Trophoblast cell (in vitro differentiated cells and primary cell): ENCODE measurements around the gene QRSL1.
A peak's percentile ranks its signal among the peaks of the same experiment; 100 is the strongest.

Experiments
- DNase-seq, 2 donors: peaks; one replicate each; pipeline ENCODE4 v3.0.0-alpha.2; 2016
- H2AFZ ChIP-seq: 2 replicates; pipeline ENCODE4 v1.6.1; 2013; ENCODE audit warnings: low read length, moderate library complexity, mild to moderate bottlenecking; ENCODE audit not compliant: insufficient read depth, poor library complexity
- H2AK5ac ChIP-seq: 2 replicates; pipeline ENCODE4 v1.6.1; 2013; ENCODE audit warnings: mild to moderate bottlenecking, low read length
- H2BK120ac ChIP-seq: 2 replicates; pipeline ENCODE4 v1.6.1; 2013; ENCODE audit warnings: low read length, mild to moderate bottlenecking, moderate library complexity; ENCODE audit not compliant: insufficient read depth, poor library complexity
- H2BK12ac ChIP-seq: 2 replicates; pipeline ENCODE4 v1.6.1; 2013; ENCODE audit warnings: mild to moderate bottlenecking, low read length, moderate library complexity
- H2BK5ac ChIP-seq: 2 replicates; pipeline ENCODE4 v1.6.1; 2013; ENCODE audit warnings: low read length, low read depth, moderate library complexity, mild to moderate bottlenecking; ENCODE audit not compliant: poor library complexity
- H3K14ac ChIP-seq: 2 replicates; pipeline ENCODE4 v1.6.1; 2013; ENCODE audit warnings: mild to moderate bottlenecking, low read length
- H3K18ac ChIP-seq: 2 replicates; pipeline ENCODE4 v1.6.1; 2013; ENCODE audit warnings: mild to moderate bottlenecking, low read length
- H3K23ac ChIP-seq: 2 replicates; pipeline ENCODE4 v1.6.1; 2013; ENCODE audit warnings: low read length
- H3K27ac ChIP-seq: 2 replicates; pipeline ENCODE4 v1.5.1; 2013; ENCODE audit warnings: low read depth, mild to moderate bottlenecking, inconsistent platforms, low read length, moderate library complexity
- H3K27me3 ChIP-seq: 2 replicates; pipeline ENCODE4 v1.6.1; 2013; ENCODE audit warnings: inconsistent platforms, mild to moderate bottlenecking, low read length, moderate library complexity; ENCODE audit not compliant: insufficient read depth
- H3K36me3 ChIP-seq, 2 experiments: 1 replicate in 1 of 2; 2 replicates in 1 of 2; pipeline ENCODE4 v1.6.1; 2013; ENCODE audit warnings: low read length in 2 of 2, mild to moderate bottlenecking in 2 of 2, moderate library complexity in 1 of 2; ENCODE audit not compliant: insufficient read depth in 2 of 2, control insufficient read depth in 1 of 2
- H3K4ac ChIP-seq: 2 replicates; pipeline ENCODE4 v1.6.1; 2013; ENCODE audit warnings: low read depth, mild to moderate bottlenecking, low read length, moderate library complexity
- H3K4me1 ChIP-seq, 2 experiments: 1 replicate in 1 of 2; 2 replicates in 1 of 2; pipeline ENCODE4 v1.6.1; 2013; ENCODE audit warnings: low read length in 2 of 2, mild to moderate bottlenecking in 2 of 2, moderate library complexity in 1 of 2; ENCODE audit not compliant: insufficient read depth in 2 of 2, control insufficient read depth in 1 of 2
- H3K4me2 ChIP-seq: 2 replicates; pipeline ENCODE4 v1.6.1; 2013; ENCODE audit warnings: inconsistent platforms, mild to moderate bottlenecking, low read length, moderate library complexity
- H3K4me3 ChIP-seq: 2 replicates; pipeline ENCODE4 v1.5.1; 2013; ENCODE audit warnings: mild to moderate bottlenecking, low read depth, low read length, inconsistent platforms
- H3K79me1 ChIP-seq: one replicate; pipeline ENCODE4 v1.6.1; 2013; ENCODE audit warnings: low read length
- H3K79me2 ChIP-seq: 2 replicates; pipeline ENCODE4 v1.6.1; 2013; ENCODE audit warnings: low read length, mild to moderate bottlenecking; ENCODE audit not compliant: control insufficient read depth, insufficient read depth, poor library complexity
- H3K9ac ChIP-seq: 2 replicates; pipeline ENCODE4 v1.6.1; 2013; ENCODE audit warnings: mild to moderate bottlenecking, low read length
- H3K9me3 ChIP-seq: 2 replicates; pipeline ENCODE4 v1.6.1; 2013; ENCODE audit warnings: low read depth, mild to moderate bottlenecking, control low read depth, inconsistent platforms, low read length; ENCODE audit not compliant: insufficient read depth
- H4K12ac ChIP-seq: 2 replicates; pipeline ENCODE4 v1.6.1; 2013; ENCODE audit warnings: low read depth, mild to moderate bottlenecking, low read length, moderate library complexity
- H4K8ac ChIP-seq: 2 replicates; pipeline ENCODE4 v1.6.1; 2013; ENCODE audit warnings: low read depth, mild to moderate bottlenecking, low read length, moderate library complexity
- H4K91ac ChIP-seq: one replicate; pipeline ENCODE4 v1.6.1; 2013; ENCODE audit warnings: low read depth, mild to moderate bottlenecking, low read length, moderate library complexity
- WGBS: extraction: QIAGEN DNeasy Blood & Tissue Kit; methylation state at CpG from one replicate; pipeline ENCODE4 v1.1.7; 2013; ENCODE audit warnings: missing lambda C conversion rate; ENCODE audit not compliant: insufficient read length, insufficient coverage; ENCODE audit errors: extremely low coverage; 5-methylcytosine and 5-hydroxymethylcytosine counted together

Gene QRSL1

GRCh38 chr6:106618324-106618723, 11.1 kb upstream of the QRSL1 start:
- no peak overlapping the region for H2BK12ac ChIP-seq
- no peak overlapping the region for H3K9ac ChIP-seq
- no peak overlapping the region for H4K12ac ChIP-seq
- H3K9me3 ChIP-seq, result peaks cover 3% of the 10 kb centered on the region
- no peak overlapping the region for H3K18ac ChIP-seq
- WGBS, result no CpG with 5 or more reads among the region's 3 CpGs
- H3K4ac ChIP-seq, result no peak overlapping the region
- H3K23ac ChIP-seq, result no peak overlapping the region
- no peak overlapping the region for H3K4me2 ChIP-seq
- no peaks in the 10 kb centered on the region for H3K4me1 ChIP-seq
- no peak overlapping the region for H4K8ac ChIP-seq
- H3K79me2 ChIP-seq, result no peaks in the 10 kb centered on the region
- no peak overlapping the region for H2BK120ac ChIP-seq
- H3K27me3 ChIP-seq, result no peaks in the 10 kb centered on the region
- DNase-seq, result no peak
- no peak overlapping the region for H3K4me3 ChIP-seq
- no peaks in the 10 kb centered on the region for H3K36me3 ChIP-seq
- no peaks in the 10 kb centered on the region for H3K79me1 ChIP-seq
- no peak overlapping the region for H4K91ac ChIP-seq
- H2BK5ac ChIP-seq, result no peak overlapping the region
- no peak overlapping the region for H2AK5ac ChIP-seq
- H3K14ac ChIP-seq, result no peak overlapping the region
- H3K27ac ChIP-seq, result no peak overlapping the region
- no peak overlapping the region for H2AFZ ChIP-seq

GRCh38 chr6:106619223-106619622, 10.2 kb upstream of the QRSL1 start:
- no peaks in the 10 kb centered on the region for H3K79me2 ChIP-seq

GRCh38 chr6:106620931-106621672, 8.3 kb upstream of the QRSL1 start:
- H4K12ac ChIP-seq, result no peak overlapping the region

More at GRCh38 chr6:106619223-106619622, 10.2 kb upstream of the QRSL1 start:
- H2AFZ ChIP-seq, result no peak overlapping the region
- peaks cover 3% of the 10 kb centered on the region for H3K9me3 ChIP-seq
- H3K23ac ChIP-seq, result no peak overlapping the region
- no peaks in the 10 kb centered on the region for H3K27me3 ChIP-seq
- H3K36me3 ChIP-seq, result no peaks in the 10 kb centered on the region
- no peak overlapping the region for H4K91ac ChIP-seq
- H3K4me2 ChIP-seq, result no peak overlapping the region
- no peak overlapping the region for H3K18ac ChIP-seq
- H2BK12ac ChIP-seq, result no peak overlapping the region
- H3K9ac ChIP-seq, result no peak overlapping the region
- H2AK5ac ChIP-seq, result no peak overlapping the region
- H3K4me1 ChIP-seq, result no peaks in the 10 kb centered on the region
- H2BK5ac ChIP-seq, result no peak overlapping the region
- no peak overlapping the region for H3K14ac ChIP-seq
- DNase-seq, result no peak
- no peak overlapping the region for H3K4me3 ChIP-seq
- H3K79me1 ChIP-seq, result no peaks in the 10 kb centered on the region
- H3K27ac ChIP-seq, result no peak overlapping the region
- H3K4ac ChIP-seq, result no peak overlapping the region
- no peak overlapping the region for H4K8ac ChIP-seq
- H4K12ac ChIP-seq, result no peak overlapping the region
- no peak overlapping the region for H2BK120ac ChIP-seq
- WGBS, result no CpG with 5 or more reads among the region's 1 CpG

GRCh38 chr6:106622412-106622811, 7.0 kb upstream of the QRSL1 start:
- no peak for DNase-seq
- Histone ChIP-seq H3K27ac (no peak overlapping the region), H3K79me1 (no peaks in the 10 kb centered on the region), H3K23ac (no peak overlapping the region), H3K4me2 (no peak overlapping the region), H4K12ac (no peak overlapping the region), H2AK5ac (no peak overlapping the region), H4K91ac (no peak overlapping the region), H3K79me2 (no peaks in the 10 kb centered on the region), H3K36me3 (no peaks in the 10 kb centered on the region), H3K27me3 (no peaks in the 10 kb centered on the region), H2BK12ac (no peak overlapping the region), H3K9me3 (peaks cover 3% of the 10 kb centered on the region), H3K9ac (no peak overlapping the region), H3K4me3 (peak overlapping the region; percentile 35), H4K8ac (no peak overlapping the region), H3K14ac (no peak overlapping the region), H3K4me1 (no peaks in the 10 kb centered on the region), H2AFZ (no peak overlapping the region), H2BK5ac (no peak overlapping the region), H3K4ac (no peak overlapping the region), H2BK120ac (no peak overlapping the region), H3K18ac (no peak overlapping the region)
- no CpG with 5 or more reads among the region's 8 CpGs for WGBS

More at GRCh38 chr6:106620931-106621672, 8.3 kb upstream of the QRSL1 start:
- no peak for DNase-seq
- no CpG with 5 or more reads among the region's 3 CpGs for WGBS
- no peak overlapping the region for H3K23ac ChIP-seq
- H3K4me1 ChIP-seq, result no peaks in the 10 kb centered on the region
- H3K4ac ChIP-seq, result no peak overlapping the region
- H2BK12ac ChIP-seq, result no peak overlapping the region
- H2BK120ac ChIP-seq, result no peak overlapping the region
- peaks cover 3% of the 10 kb centered on the region for H3K9me3 ChIP-seq
- no peak overlapping the region for H3K9ac ChIP-seq
- H3K36me3 ChIP-seq, result no peaks in the 10 kb centered on the region
- no peak overlapping the region for H3K4me2 ChIP-seq
- no peak overlapping the region for H3K27ac ChIP-seq
- H2AK5ac ChIP-seq, result no peak overlapping the region
- H3K4me3 ChIP-seq, result no peak overlapping the region
- no peak overlapping the region for H2BK5ac ChIP-seq
- H4K91ac ChIP-seq, result no peak overlapping the region
- H3K27me3 ChIP-seq, result no peaks in the 10 kb centered on the region
- no peak overlapping the region for H3K18ac ChIP-seq
- no peaks in the 10 kb centered on the region for H3K79me1 ChIP-seq
- no peak overlapping the region for H4K8ac ChIP-seq
- no peak overlapping the region for H2AFZ ChIP-seq
- H3K79me2 ChIP-seq, result no peaks in the 10 kb centered on the region
- no peak overlapping the region for H3K14ac ChIP-seq
